Heart left ventricle (tissue), 13 donors: ENCODE data around the gene ITSN1.

Experiments
- CTCF ChIP-seq, 12 donors: fragments of 200-600 bp; sonication (generic) in 4 of 12; IDR thresholded peaks; one replicate each; pipeline versions ENCODE4 v1.5.0 to v1.8.0; 2018 to 2022; ENCODE audit warnings: antibody characterized with exemption in 12 of 12, mild to moderate bottlenecking in 5 of 12
- POLR2A ChIP-seq, 2 donors: fragments of 450-650 bp; IDR thresholded peaks; one replicate each; pipeline ENCODE4 v1.6.1; 2017; ENCODE audit warnings: antibody characterized with exemption in 2 of 2, mild to moderate bottlenecking in 2 of 2, moderate library complexity in 2 of 2
- donor health status: ischemic (EF 13 %, LVEDD 7.1; RV severe dilation, severe dysfunction).
- donor health status: DM: no; HTN: yes; CAD: no.
- donor health status: DM: no; HTN: no; CAD: no.
- donor health status: ischemic (EF 25% LVEDD 6.9; RV normal size, moderate dysfunction).
- donor health status: ischemic (EF 25% LVEDD 5.7; RV mildly dilated, moderate dysfunction).
- donor health status: ischemic (EF 35%, LVEDD 5.7; RV mildly dilated, moderate dysfunction).
- donor health status: nonischemic (EF 11% LVEDD 7.7; RV severe dilation, severe dysfunction).
- donor health status: DM: yes; HTN: yes; CAD: no.
- donor health status: PGD.
- donor health status: ischemic (EF 29% LVEDD 5.4; RV normal size, mild dysfunction).
- donor health status: nonischemic (EF 23%, LVEDD 6.1; RV moderate dilation, normal function).

GRCh38 chr21:33657124-33657820, 15.0 kb downstream of the ITSN1 start:
- TF ChIP-seq POLR2A (IDR thresholded peaks at IDR 0.05), result no peak
- TF ChIP-seq CTCF (IDR thresholded peaks at IDR 0.05), result no peak
